IPS DF 6.9 (cell line): Measurements from ENCODE around the gene BCAS3.
A peak's percentile ranks its signal among the peaks of the same experiment; 100 is the strongest.
"Not testable (repeated sequence)": the region's sequence is repeated elsewhere in the genome, so short reads cannot be mapped to it uniquely, and the experiment has no call there.

Experiments
- DNase-seq: peaks from one replicate; pipeline ENCODE4 v3.0.0-alpha.2; 2013; ENCODE audit warnings: low read depth, low spot score
- H3K27ac ChIP-seq: one replicate; pipeline ENCODE4 v1.5.1; 2013; ENCODE audit warnings: low read length, control low read depth
- H3K27me3 ChIP-seq: 2 replicates; pipeline ENCODE4 v1.6.1; 2013; ENCODE audit warnings: mild to moderate bottlenecking, low read length; ENCODE audit not compliant: control insufficient read depth, insufficient read depth
- H3K36me3 ChIP-seq: 2 replicates; pipeline ENCODE4 v1.6.1; 2013; ENCODE audit warnings: low read length; ENCODE audit not compliant: control insufficient read depth, insufficient read depth
- H3K4me1 ChIP-seq: 2 replicates; pipeline ENCODE4 v1.6.1; 2013; ENCODE audit warnings: low read length; ENCODE audit not compliant: control insufficient read depth, insufficient read depth
- H3K4me3 ChIP-seq: 2 replicates; pipeline ENCODE4 v1.5.1; 2013; ENCODE audit warnings: mild to moderate bottlenecking, low read length
- H3K9me3 ChIP-seq: 2 replicates; pipeline ENCODE4 v1.6.1; 2013; ENCODE audit warnings: low read length, inconsistent platforms; ENCODE audit not compliant: control insufficient read depth, insufficient read depth
- WGBS: extraction: QIAGEN DNeasy Blood & Tissue Kit; methylation state at CpG from one replicate; pipeline ENCODE4 v1.1.7; 2013; ENCODE audit warnings: mixed read lengths, missing lambda C conversion rate; ENCODE audit not compliant: insufficient read length, insufficient coverage; 5-methylcytosine and 5-hydroxymethylcytosine counted together

Gene BCAS3

GRCh38 chr17:60668741-60669140 lies 8.9 kb upstream of the BCAS3 start:
- not testable (repeated sequence) for H3K9me3 ChIP-seq, H3K27ac ChIP-seq, H3K36me3 ChIP-seq, H3K4me1 ChIP-seq, H3K27me3 ChIP-seq, DNase-seq, H3K4me3 ChIP-seq
- no CpG with 5 or more reads among the region's 7 CpGs for WGBS

- DNase-seq, result no peak
- H3K27ac ChIP-seq, result no peak overlapping the region
- no peaks in the 10 kb centered on the region for H3K27me3 ChIP-seq
- no CpG with 5 or more reads among the region's 2 CpGs for WGBS
- H3K4me3 ChIP-seq, result no peak overlapping the region
- no peaks in the 10 kb centered on the region for H3K4me1 ChIP-seq
- no peaks in the 10 kb centered on the region for H3K9me3 ChIP-seq
- no peaks in the 10 kb centered on the region for H3K36me3 ChIP-seq
Observed at GRCh38 chr17:60671482-60671881, 6.2 kb upstream of the BCAS3 start.

GRCh38 chr17:60674637-60675036 lies 3.0 kb upstream of the BCAS3 start:
- WGBS, result no CpG with 5 or more reads among the region's 7 CpGs
- not testable (repeated sequence) for H3K4me3 ChIP-seq, DNase-seq

GRCh38 chr17:60675997-60676396 lies 1.7 kb upstream of the BCAS3 start:
- WGBS, result no CpG with 5 or more reads among the region's 6 CpGs
- DNase-seq, result no peak
- Histone ChIP-seq H3K27ac (no peak overlapping the region), H3K36me3 (no peaks in the 10 kb centered on the region), H3K9me3 (no peaks in the 10 kb centered on the region), H3K27me3 (no peaks in the 10 kb centered on the region), H3K4me3 (no peak overlapping the region), H3K4me1 (no peaks in the 10 kb centered on the region)

More at GRCh38 chr17:60674637-60675036, 3.0 kb upstream of the BCAS3 start:
- not testable (repeated sequence) for H3K27ac ChIP-seq, H3K4me1 ChIP-seq, H3K9me3 ChIP-seq, H3K36me3 ChIP-seq, H3K27me3 ChIP-seq

GRCh38 chr17:60676758-60677307 lies 818 bp upstream of the BCAS3 start:
- WGBS, result no CpG with 5 or more reads among the region's 17 CpGs
- Histone ChIP-seq H3K9me3 (no peaks in the 10 kb centered on the region), H3K4me3 (peak overlapping the region; percentile 79; the same call in 1 of the 2 replicates), H3K36me3 (no peaks in the 10 kb centered on the region), H3K27me3 (no peaks in the 10 kb centered on the region), H3K4me1 (no peaks in the 10 kb centered on the region), H3K27ac (no peak overlapping the region)
- no peak for DNase-seq

- no CpG with 5 or more reads among the region's 6 CpGs for WGBS
- Histone ChIP-seq H3K4me1 (no peaks in the 10 kb centered on the region), H3K27ac (no peak overlapping the region), H3K9me3 (no peaks in the 10 kb centered on the region), H3K36me3 (no peaks in the 10 kb centered on the region), H3K27me3 (no peaks in the 10 kb centered on the region), H3K4me3 (peak overlapping the region; percentile 79; the same call in 1 of the 2 replicates)
- DNase-seq, result no peak
Observed at GRCh38 chr17:60678118-60678444, 430 bp downstream of the BCAS3 start.

GRCh38 chr17:60679287-60679686 lies 1.6 kb downstream of the BCAS3 start:
- no CpG with 5 or more reads among the region's 4 CpGs for WGBS
- Histone ChIP-seq H3K4me3 (no peak overlapping the region), H3K9me3 (no peaks in the 10 kb centered on the region)

GRCh38 chr17:60680754-60681153 lies 3.1 kb downstream of the BCAS3 start:
- Histone ChIP-seq H3K27me3 (no peaks in the 10 kb centered on the region), H3K4me1 (no peaks in the 10 kb centered on the region), H3K27ac (no peak overlapping the region), H3K4me3 (no peak overlapping the region), H3K9me3 (no peaks in the 10 kb centered on the region), H3K36me3 (no peaks in the 10 kb centered on the region)
- WGBS, result no CpG with 5 or more reads among the region's 6 CpGs
- no peak for DNase-seq

More at GRCh38 chr17:60679287-60679686, 1.6 kb downstream of the BCAS3 start:
- no peaks in the 10 kb centered on the region for H3K4me1 ChIP-seq
- no peak for DNase-seq
- no peaks in the 10 kb centered on the region for H3K27me3 ChIP-seq
- H3K27ac ChIP-seq, result no peak overlapping the region
- no peaks in the 10 kb centered on the region for H3K36me3 ChIP-seq

GRCh38 chr17:60685437-60685836 lies 7.8 kb downstream of the BCAS3 start:
- Histone ChIP-seq H3K9me3 (no peaks in the 10 kb centered on the region), H3K4me3 (no peak overlapping the region), H3K27ac (no peak overlapping the region), H3K36me3 (no peaks in the 10 kb centered on the region), H3K27me3 (no peaks in the 10 kb centered on the region), H3K4me1 (no peaks in the 10 kb centered on the region)
- DNase-seq, result no peak
- no CpG with 5 or more reads among the region's 7 CpGs for WGBS

- Histone ChIP-seq H3K36me3 (no peaks in the 10 kb centered on the region), H3K4me1 (no peaks in the 10 kb centered on the region), H3K9me3 (no peaks in the 10 kb centered on the region), H3K4me3 (no peak overlapping the region), H3K27me3 (no peaks in the 10 kb centered on the region), H3K27ac (no peak overlapping the region)
- no peak for DNase-seq
Observed at GRCh38 chr17:60695960-60696359, 18.3 kb downstream of the BCAS3 start.

GRCh38 chr17:60699090-60699489 lies 21.4 kb downstream of the BCAS3 start:
- DNase-seq, result no peak
- no CpG with 5 or more reads among the region's 3 CpGs for WGBS
- H3K27ac ChIP-seq, result no peak overlapping the region
- H3K4me3 ChIP-seq, result no peak overlapping the region
- H3K36me3 ChIP-seq, result no peaks in the 10 kb centered on the region
- no peaks in the 10 kb centered on the region for H3K4me1 ChIP-seq
- no peaks in the 10 kb centered on the region for H3K9me3 ChIP-seq
- H3K27me3 ChIP-seq, result no peaks in the 10 kb centered on the region
